ENCODE measurements around the gene CPNE4.

DNA sequence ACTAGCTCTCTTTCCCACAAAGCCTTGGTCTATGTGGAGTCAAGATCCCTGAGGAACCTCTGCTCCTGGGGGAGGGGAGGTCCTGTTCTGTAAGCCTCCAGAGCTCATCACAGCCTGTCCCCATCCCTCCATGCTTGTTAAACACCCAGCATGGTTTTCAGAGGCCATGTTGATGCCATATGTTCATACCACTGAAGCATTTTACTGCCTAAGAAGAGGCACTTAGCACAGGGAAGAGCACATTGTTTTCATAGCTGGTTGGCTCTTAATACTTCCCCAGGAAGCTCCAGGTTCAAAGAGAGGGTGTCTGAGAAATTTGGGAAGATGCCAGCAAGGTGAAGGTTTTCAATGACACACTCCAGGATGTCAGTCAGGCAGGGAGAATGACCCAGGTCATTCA, 25.6 kb downstream of the CPNE4 start:
- TF ChIP-seq, protein P1, sequence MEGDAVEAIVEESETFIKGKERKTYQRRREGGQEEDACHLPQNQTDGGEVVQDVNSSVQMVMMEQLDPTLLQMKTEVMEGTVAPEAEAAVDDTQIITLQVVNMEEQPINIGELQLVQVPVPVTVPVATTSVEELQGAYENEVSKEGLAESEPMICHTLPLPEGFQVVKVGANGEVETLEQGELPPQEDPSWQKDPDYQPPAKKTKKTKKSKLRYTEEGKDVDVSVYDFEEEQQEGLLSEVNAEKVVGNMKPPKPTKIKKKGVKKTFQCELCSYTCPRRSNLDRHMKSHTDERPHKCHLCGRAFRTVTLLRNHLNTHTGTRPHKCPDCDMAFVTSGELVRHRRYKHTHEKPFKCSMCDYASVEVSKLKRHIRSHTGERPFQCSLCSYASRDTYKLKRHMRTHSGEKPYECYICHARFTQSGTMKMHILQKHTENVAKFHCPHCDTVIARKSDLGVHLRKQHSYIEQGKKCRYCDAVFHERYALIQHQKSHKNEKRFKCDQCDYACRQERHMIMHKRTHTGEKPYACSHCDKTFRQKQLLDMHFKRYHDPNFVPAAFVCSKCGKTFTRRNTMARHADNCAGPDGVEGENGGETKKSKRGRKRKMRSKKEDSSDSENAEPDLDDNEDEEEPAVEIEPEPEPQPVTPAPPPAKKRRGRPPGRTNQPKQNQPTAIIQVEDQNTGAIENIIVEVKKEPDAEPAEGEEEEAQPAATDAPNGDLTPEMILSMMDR (IDR thresholded peaks at IDR 0.05): no peak
- no peak for TF ChIP-seq POLR2A (IDR thresholded peaks at IDR 0.05)
